Body of pancreas (tissue), 4 donors: ENCODE measurements around the gene GPR137. TPM values are rescaled to one million over a fixed set of nuclear protein-coding genes. Genes with fewer than 3 reads are reported as not detected.

Experiments used
- ATAC-seq: fragments of 150-250 bp; one replicate; pipeline ENCODE4 v1.9.1; 2016
- DNase-seq, 4 donors: peaks; one replicate each; pipeline ENCODE4 v3.0.0-alpha.2; 2019
- H3K27ac ChIP-seq, 4 donors: fragments of 200-600 bp; sonication (generic); 1 replicate in 3 of 4; 2 replicates in 1 of 4; pipeline versions ENCODE4 v1.5.1 to v1.6.1; 2016 to 2019; ENCODE audit warnings: mild to moderate bottlenecking in 1 of 4, mixed read lengths in 1 of 4, moderate library complexity in 1 of 4
- H3K27me3 ChIP-seq, 2 donors: fragments of 200-600 bp; sonication (generic); one replicate each; pipeline ENCODE4 v1.6.0; 2016; ENCODE audit warnings: mild to moderate bottlenecking in 1 of 2
- H3K36me3 ChIP-seq, 2 donors: fragments of 200-600 bp; sonication (generic); replicated peaks in 1 of 2; 2 replicates each; pipeline ENCODE4 v1.5.1; 2016; ENCODE audit warnings: low read depth in 2 of 2; ENCODE audit not compliant: insufficient read depth in 1 of 2
- H3K4me1 ChIP-seq: fragments of 200-600 bp; sonication (generic); one replicate; pipeline ENCODE4 v1.6.0; 2016
- H3K4me3 ChIP-seq, 2 donors: fragments of 200-600 bp; sonication (generic); 1 replicate in 1 of 2; 2 replicates in 1 of 2; pipeline ENCODE4 v1.5.1; 2016 to 2019
- H3K9me3 ChIP-seq, 3 donors: fragments of 200-600 bp; sonication (generic); 1 replicate in 2 of 3; 2 replicates in 1 of 3; pipeline ENCODE4 v1.5.1; 2016
- CTCF ChIP-seq, 7 experiments: fragments of 450-650 bp in 4 of 7; fragments of 200-600 bp in 3 of 7; sonication (generic) in 3 of 7; IDR thresholded peaks; one replicate each; pipeline ENCODE4 v1.5.1; 2016 to 2019; ENCODE audit warnings: antibody characterized with exemption in 7 of 7
- POLR2A ChIP-seq, 3 donors: fragments of 450-650 bp; IDR thresholded peaks; one replicate each; pipeline ENCODE4 v1.6.1; 2016; ENCODE audit warnings: antibody characterized with exemption in 3 of 3, mild to moderate bottlenecking in 2 of 3
- WGBS, 2 donors: methylation state at CpG; one replicate each; pipeline ENCODE4 v1.1.5; 2017; 5-methylcytosine and 5-hydroxymethylcytosine counted together
- intact Hi-C: fragments of 100-400 bp; cut with DNase I; formaldehyde crosslinking; loops from one replicate; pipeline ENCODE4 v1.15.1; 2023
- total RNA-seq, 2 donors: library from RNA; depleted of rRNA; stranded (reverse); fragments of >200 nt; gene quantifications; one replicate each; pipeline ENCODE4 v1.1.0, GENCODE V29; 2016

Gene GPR137
- total RNA-seq, 2 donors from 2014 or later = 4.4 to 19.4 TPM

- Histone ChIP-seq H3K27me3 (no peaks in the 10 kb centered on the region), H3K4me1 (no peaks in the 10 kb centered on the region), H3K9me3 (no peaks in the 10 kb centered on the region), H3K4me3 (no peak overlapping the region), H3K36me3 (no peaks in the 10 kb centered on the region), H3K27ac (no peak overlapping the region)
- TF ChIP-seq POLR2A (IDR thresholded peaks at IDR 0.05) = no peak
- TF ChIP-seq CTCF (IDR thresholded peaks at IDR 0.05) = no peak
- ATAC-seq = no peak
- DNase-seq = no peak
- 85 to 90% methylated on average over 12 to 16 of the region's 18 CpGs for WGBS, 2 donors
- intact Hi-C loops = no loop called here
These were observed 24.0 kb upstream of the GPR137 start for GRCh38 chr11:64261556-64262080.

DNA sequence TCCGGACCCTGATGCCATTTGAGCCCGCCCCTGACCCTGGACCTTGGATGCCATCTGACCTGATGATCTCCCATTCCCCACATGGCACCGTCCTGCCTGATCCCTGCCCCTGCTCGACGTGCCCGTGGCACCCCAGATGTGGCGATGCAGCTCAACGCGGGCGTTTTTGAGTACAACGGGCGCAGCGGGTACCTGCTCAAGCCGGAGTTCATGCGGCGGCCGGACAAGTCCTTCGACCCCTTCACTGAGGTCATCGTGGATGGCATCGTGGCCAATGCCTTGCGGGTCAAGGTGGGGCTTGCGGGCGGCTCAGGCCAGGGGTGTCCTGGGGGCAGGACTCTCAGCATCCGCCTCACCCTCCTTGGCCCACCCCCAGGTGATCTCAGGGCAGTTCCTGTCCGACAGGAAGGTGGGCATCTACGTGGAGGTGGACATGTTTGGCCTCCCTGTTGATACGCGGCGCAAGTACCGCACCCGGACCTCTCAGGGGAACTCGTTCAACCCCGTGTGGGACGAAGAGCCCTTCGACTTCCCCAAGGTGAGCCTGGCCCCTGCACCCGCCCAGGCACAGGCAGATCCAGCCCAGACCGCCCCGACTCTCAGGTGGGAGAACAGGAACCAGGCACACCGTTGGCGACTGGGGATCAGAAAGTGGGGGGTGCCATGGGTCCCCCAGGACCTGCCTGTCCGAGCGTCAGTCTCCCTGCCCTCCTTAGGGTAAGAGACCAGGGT is 23.2 kb upstream of the GPR137 start:
- intact Hi-C loops = no loop called here
- H3K4me3 ChIP-seq = no peak overlapping the region
- TF ChIP-seq POLR2A (IDR thresholded peaks at IDR 0.05) (no peak), CTCF (IDR thresholded peaks at IDR 0.05) (no peak)
- H3K27me3 ChIP-seq = no peaks in the 10 kb centered on the region
- WGBS, 2 donors = 93% methylated on average over 36 to 42 of the region's 42 CpGs
- no peaks in the 10 kb centered on the region for H3K9me3 ChIP-seq
- no peaks in the 10 kb centered on the region for H3K4me1 ChIP-seq
- DNase-seq (no peak), ATAC-seq (no peak)
- H3K36me3 ChIP-seq = no peaks in the 10 kb centered on the region
- no peak overlapping the region for H3K27ac ChIP-seq

DNA sequence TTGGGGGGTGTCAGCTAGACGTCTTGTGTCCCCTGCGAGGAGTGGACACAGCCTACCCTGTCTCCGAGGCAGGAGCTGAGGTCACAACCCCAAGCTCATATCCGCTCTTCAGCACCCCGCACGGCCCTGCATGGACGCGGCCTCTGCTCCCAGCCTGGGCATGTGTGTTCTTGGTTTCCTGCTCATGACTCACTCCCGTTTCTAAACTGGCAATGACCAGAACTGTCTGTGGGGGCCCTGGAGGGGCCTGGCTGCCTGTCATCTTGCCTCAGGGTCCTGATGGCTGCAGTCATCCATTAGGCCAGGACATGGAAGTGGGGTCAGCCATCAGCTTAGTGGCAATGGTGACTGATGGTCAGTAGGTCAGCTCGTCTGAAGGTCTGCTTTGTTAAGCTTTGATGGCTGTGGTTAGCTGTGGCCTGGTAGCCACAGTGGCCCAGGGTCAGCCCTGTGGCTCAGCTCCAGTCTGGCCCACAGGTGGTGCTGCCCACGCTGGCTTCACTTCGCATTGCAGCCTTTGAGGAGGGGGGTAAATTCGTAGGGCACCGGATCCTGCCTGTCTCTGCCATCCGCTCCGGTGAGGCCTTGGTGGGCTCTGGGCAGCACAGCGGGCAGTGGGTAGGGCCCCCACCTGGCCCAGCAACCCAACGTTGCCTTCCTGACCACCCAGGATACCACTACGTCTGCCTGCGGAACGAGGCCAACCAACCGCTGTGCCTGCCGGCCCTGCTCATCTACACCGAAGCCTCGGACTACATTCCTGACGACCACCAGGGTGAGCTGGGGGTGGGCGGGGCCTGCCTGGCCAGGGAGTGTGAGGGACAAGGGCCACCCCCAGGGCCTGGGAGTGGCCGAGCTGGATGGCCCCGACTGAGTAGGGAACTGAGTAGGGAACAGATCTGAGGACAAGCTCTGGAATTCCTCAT is 22.4 kb upstream of the GPR137 start:
- no peak for DNase-seq
- Histone ChIP-seq H3K4me3 (no peak overlapping the region), H3K9me3 (no peaks in the 10 kb centered on the region), H3K36me3 (no peaks in the 10 kb centered on the region), H3K4me1 (peaks cover 7% of the 10 kb centered on the region), H3K27ac (no peak overlapping the region), H3K27me3 (no peaks in the 10 kb centered on the region)
- TF ChIP-seq POLR2A (IDR thresholded peaks at IDR 0.05) (no peak), CTCF (IDR thresholded peaks at IDR 0.05) (no peak)
- 81 to 83% methylated on average over 13 to 27 of the region's 29 CpGs for WGBS, 2 donors
- intact Hi-C loops = no loop called here
- ATAC-seq = no peak

GRCh38 chr11:64263947-64264317 is 21.7 kb upstream of the GPR137 start:
- Histone ChIP-seq H3K9me3 (no peaks in the 10 kb centered on the region), H3K4me1 (peaks cover 13% of the 10 kb centered on the region), H3K27me3 (no peaks in the 10 kb centered on the region), H3K4me3 (no peak overlapping the region), H3K27ac (no peak overlapping the region), H3K36me3 (no peaks in the 10 kb centered on the region)
- intact Hi-C loops = no loop called here
- whole genome bisulfite sequencing, 2 donors = 93 to 94% methylated on average over 6 to 7 of the region's 8 CpGs
- TF ChIP-seq POLR2A (IDR thresholded peaks at IDR 0.05) (no peak), CTCF (IDR thresholded peaks at IDR 0.05) (no peak)
- DNase-seq = no peak
- ATAC-seq = no peak
